Heart right ventricle (tissue), 16 donors: ENCODE results near the gene CSKMT. TPM values are rescaled to one million over a fixed set of nuclear protein-coding genes. Genes with fewer than 3 reads are reported as not detected.

Experiments
- ATAC-seq, 8 donors: fragments of 200-7000 bp; cut with Tn5 transposase; one replicate each; pipeline ENCODE4 v1.9.1; 2020; ENCODE audit warnings: mild to moderate bottlenecking in 8 of 8, moderate library complexity in 8 of 8, moderate number of reproducible peaks in 1 of 8
- DNase-seq, 2 donors: peaks; one replicate each; pipeline ENCODE4 v3.0.0-alpha.2; 2020
- H3K27ac ChIP-seq, 10 donors: fragments of 200-600 bp; sonication (generic) in 2 of 10; one replicate each; pipeline versions ENCODE4 v1.5.0 to v1.8.0; 2020 to 2022; ENCODE audit warnings: mild to moderate bottlenecking in 3 of 10
- H3K27me3 ChIP-seq, 7 donors: fragments of 200-600 bp; one replicate each; pipeline ENCODE4 v1.8.0; 2021 to 2022; ENCODE audit warnings: mild to moderate bottlenecking in 2 of 7
- H3K36me3 ChIP-seq, 9 donors: fragments of 200-600 bp; sonication (generic) in 1 of 9; one replicate each; pipeline versions ENCODE4 v1.5.0 to v1.8.0; 2020 to 2022; ENCODE audit warnings: mild to moderate bottlenecking in 2 of 9
- H3K4me1 ChIP-seq, 9 donors: fragments of 200-600 bp; sonication (generic) in 1 of 9; one replicate each; pipeline versions ENCODE4 v1.5.0 to v1.8.0; 2020 to 2022; ENCODE audit warnings: mild to moderate bottlenecking in 4 of 9
- H3K4me3 ChIP-seq, 10 donors: fragments of 200-600 bp; sonication (generic) in 2 of 10; one replicate each; pipeline versions ENCODE4 v1.5.0 to v1.8.0; 2020 to 2022; ENCODE audit warnings: mild to moderate bottlenecking in 7 of 10, moderate library complexity in 2 of 10
- H3K9me3 ChIP-seq, 11 donors: fragments of 200-600 bp in 10 of 11; sonication (generic) in 2 of 11; one replicate each; pipeline versions ENCODE4 v1.5.0 to v1.8.0; 2013 to 2022; ENCODE audit warnings: mild to moderate bottlenecking in 2 of 11, control low read depth in 1 of 11, moderate library complexity in 1 of 11
- WGBS, 2 donors: extraction: QIAGEN DNeasy Blood & Tissue Kit; methylation state at CpG; one replicate each; pipeline ENCODE4 v1.1.7; 2013; ENCODE audit warnings: inconsistent platforms in 1 of 2; 5-methylcytosine and 5-hydroxymethylcytosine counted together
- intact Hi-C, 10 donors: fragments of 100-400 bp; cut with DNase I; formaldehyde crosslinking; loops; one replicate each; pipeline versions ENCODE4 v1.11.1 to v1.14.2; 2022
- polyA plus RNA-seq, 2 donors: library from polyadenylated mRNA; stranded (reverse); fragments of 200-250 nt; gene quantifications; one replicate each; pipeline ENCODE4 v1.2.3, GENCODE V29; 2013
- total RNA-seq, 10 donors: library from RNA; stranded (reverse); fragmentation: NEBNext Ultra II Directional in 3 of 10; extraction: Animal tissue kit (Norgen Biotek cat#: 25700) in 3 of 10; gene quantifications; one replicate each; pipeline versions ENCODE4 v1.2.1 to v1.2.4, GENCODE V29; 2021 to 2023
- TF ChIP-seq, protein P1 (sequence below), 9 donors: fragments of 200-600 bp; sonication (generic) in 2 of 9; IDR thresholded peaks; one replicate each; pipeline versions ENCODE4 v1.5.0 to v1.8.0; 2021 to 2022; ENCODE audit warnings: antibody characterized with exemption in 9 of 9, mild to moderate bottlenecking in 5 of 9, moderate library complexity in 1 of 9
- donor health status: Arrhythmogenic right ventricular cardiomyopathy.
- donor health status: ischemic (EF 13 %, LVEDD 7.1; RV severe dilation, severe dysfunction).
- donor health status: healthy with polysubstance abuse.
- donor health status: DM: no; HTN: yes; CAD: no.
- donor health status: DM: no; HTN: no; CAD: no.
- donor health status: ischemic (EF 25% LVEDD 6.9; RV normal size, moderate dysfunction).
- donor health status: ischemic (EF 25% LVEDD 5.7; RV mildly dilated, moderate dysfunction).
- donor health status: healthy.
- donor health status: DM: yes; HTN: yes; CAD: no.
- donor health status: Ischemic cardiomyopathy.
- donor health status: ischemic (EF 35%, LVEDD 5.7; RV mildly dilated, moderate dysfunction).
- donor health status: nonischemic (EF 11% LVEDD 7.7; RV severe dilation, severe dysfunction).
- donor health status: DM: yes; HTN: yes; CAD: no.
- donor health status: PGD.
- donor health status: ischemic (EF 29% LVEDD 5.4; RV normal size, mild dysfunction).
- donor health status: nonischemic (EF 23%, LVEDD 6.1; RV moderate dilation, normal function).

The CSKMT gene
- total and polyA plus RNA-seq, 12 donors, result 2.4 to 15.7 (median 4.6) TPM

DNA sequence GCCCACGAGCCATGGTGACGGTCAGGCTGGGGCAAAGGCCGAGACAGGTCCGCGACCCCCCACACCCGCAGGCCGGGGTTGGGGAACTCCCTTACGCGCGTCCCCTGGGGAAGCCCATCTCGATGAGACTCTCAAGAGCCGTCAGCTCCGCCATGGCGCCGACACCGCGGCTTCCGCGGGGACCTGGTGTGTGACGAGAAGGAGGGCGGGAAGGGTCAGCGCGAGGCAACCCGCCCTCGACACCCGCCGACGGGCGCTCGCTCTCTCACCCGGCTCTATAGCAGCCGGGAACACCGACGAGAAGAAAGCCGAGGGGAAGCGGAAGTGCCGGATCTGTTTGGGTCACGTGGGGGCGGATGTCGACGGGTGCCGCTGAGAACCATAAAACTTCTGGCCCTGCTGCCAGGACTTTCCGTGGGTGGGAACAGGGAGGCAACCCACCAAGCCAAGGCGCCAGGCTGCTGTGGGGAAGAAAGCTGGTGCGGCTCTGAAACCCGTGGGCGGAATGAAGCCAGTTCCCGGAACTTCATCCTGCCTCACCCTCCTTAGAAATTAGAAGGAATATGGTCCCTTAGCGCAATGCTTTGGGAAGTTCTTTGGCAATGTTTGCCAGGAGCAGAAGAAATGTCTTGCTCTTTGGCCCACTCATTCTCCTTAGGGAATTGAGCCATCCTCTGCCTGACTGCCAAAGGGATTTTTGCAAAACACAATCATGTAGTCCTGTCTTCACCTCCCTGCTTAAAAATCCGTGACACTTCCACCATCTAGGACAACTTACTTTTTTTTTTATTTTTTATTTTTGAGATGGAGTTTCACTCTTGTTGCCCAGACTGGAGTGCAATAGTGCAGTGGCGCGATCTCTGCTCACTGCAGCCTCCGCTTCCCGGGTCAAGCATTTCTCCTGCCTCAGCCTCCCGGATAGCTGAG is 13.9 kb downstream of the CSKMT start, which contains the start of gene UBXN1:
Gene UBXN1, minus strand, starts transcription at position 304 of the 927 bp plus-strand sequence. Its CDS starts 150 bp downstream, at position 154.
- Histone ChIP-seq H3K27ac (peak within 1 kb of the TSS; percentile 55 to 97 (median 92)), H3K4me1 (peaks cover 8 to 45% (median 33%) of the 10 kb centered on the region in 9 donors), H3K36me3 (peaks cover 0 to 42% (median 17%) of the 10 kb centered on the region in 9 donors), H3K4me3 (peak within 1 kb of the TSS; percentile 68 to 100 (median 94)), H3K27me3 (no peaks in the 10 kb centered on the region), H3K9me3 (no peaks in the 10 kb centered on the region)
- TF ChIP-seq, protein P1, sequence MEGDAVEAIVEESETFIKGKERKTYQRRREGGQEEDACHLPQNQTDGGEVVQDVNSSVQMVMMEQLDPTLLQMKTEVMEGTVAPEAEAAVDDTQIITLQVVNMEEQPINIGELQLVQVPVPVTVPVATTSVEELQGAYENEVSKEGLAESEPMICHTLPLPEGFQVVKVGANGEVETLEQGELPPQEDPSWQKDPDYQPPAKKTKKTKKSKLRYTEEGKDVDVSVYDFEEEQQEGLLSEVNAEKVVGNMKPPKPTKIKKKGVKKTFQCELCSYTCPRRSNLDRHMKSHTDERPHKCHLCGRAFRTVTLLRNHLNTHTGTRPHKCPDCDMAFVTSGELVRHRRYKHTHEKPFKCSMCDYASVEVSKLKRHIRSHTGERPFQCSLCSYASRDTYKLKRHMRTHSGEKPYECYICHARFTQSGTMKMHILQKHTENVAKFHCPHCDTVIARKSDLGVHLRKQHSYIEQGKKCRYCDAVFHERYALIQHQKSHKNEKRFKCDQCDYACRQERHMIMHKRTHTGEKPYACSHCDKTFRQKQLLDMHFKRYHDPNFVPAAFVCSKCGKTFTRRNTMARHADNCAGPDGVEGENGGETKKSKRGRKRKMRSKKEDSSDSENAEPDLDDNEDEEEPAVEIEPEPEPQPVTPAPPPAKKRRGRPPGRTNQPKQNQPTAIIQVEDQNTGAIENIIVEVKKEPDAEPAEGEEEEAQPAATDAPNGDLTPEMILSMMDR (IDR thresholded peaks at IDR 0.05), result no peak
- DNase-seq (peak; percentile 88 to 94), ATAC-seq (peak; percentile 90 to 93 (median 93))
- intact Hi-C loops, result no loop called here
- WGBS, 2 donors, result 4 to 6% methylated on average over 55 of the region's 55 CpGs

DNA sequence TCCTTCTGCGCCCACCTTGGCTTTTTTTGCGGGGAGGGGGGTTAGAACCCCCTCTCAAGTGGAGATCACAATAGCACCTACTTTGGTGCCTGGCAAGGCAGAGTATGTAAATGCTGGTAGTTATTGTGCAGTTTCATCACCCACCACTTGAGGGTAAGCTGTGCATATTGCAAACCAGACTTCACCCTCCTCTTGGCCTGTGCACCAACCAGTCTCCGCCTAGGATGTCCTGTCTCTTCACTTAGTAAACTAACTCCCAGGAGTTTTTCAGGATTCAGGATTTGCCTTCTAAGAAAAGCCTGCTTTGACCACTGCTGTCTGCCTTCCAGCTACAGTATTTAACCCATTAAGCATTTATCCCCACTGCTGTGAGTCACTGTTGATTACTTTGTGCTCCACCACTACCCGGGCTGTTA is 15.7 kb downstream of the CSKMT start:
- Histone ChIP-seq H3K9me3 (no peaks in the 10 kb centered on the region), H3K27ac (peak overlapping the region in 8 of 10 donors; percentile 1 to 97 (median 36)), H3K27me3 (no peaks in the 10 kb centered on the region), H3K4me1 (peaks cover 8 to 43% (median 33%) of the 10 kb centered on the region in 9 donors), H3K36me3 (peaks cover 0 to 24% (median 17%) of the 10 kb centered on the region in 9 donors), H3K4me3 (no peak overlapping the region)
- intact Hi-C loops, result loop anchor here in 1 of 10 donors (2.0 kb wide), 1 partner anchor 14 kb away; no protein-coding TSS in a partner anchor
- TF ChIP-seq, protein P1 (IDR thresholded peaks at IDR 0.05), result peak; percentile 42 to 68 (median 56)
- 40% methylated on average over 4 of the region's 4 CpGs for WGBS, 2 donors
- peak in 1 of 2 donors; percentile 62 for DNase-seq
- ATAC-seq, result peak; percentile 35 to 77 (median 70)

DNA sequence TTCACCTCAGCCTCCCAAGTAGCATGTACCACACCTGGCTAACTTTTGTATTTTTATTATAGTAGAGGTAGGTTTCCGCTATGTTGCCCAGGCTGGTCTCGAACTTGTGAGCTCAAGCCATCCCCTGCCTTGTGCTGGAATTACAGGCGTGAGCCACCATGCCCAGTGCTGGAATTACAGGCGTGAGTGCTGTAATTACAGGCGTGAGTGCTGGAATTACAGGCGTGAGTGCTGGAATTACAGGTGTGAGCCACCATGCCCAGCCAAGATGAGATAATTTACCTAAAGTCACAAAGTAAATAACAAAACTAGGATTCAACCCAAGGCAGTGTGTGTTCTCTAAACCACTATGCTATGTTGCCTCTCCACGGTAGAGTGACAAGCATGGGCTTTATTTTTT is 17.4 kb downstream of the CSKMT start:
- Histone ChIP-seq H3K9me3 (no peaks in the 10 kb centered on the region), H3K27ac (no peak overlapping the region), H3K4me1 (peaks cover 8 to 31% (median 26%) of the 10 kb centered on the region in 9 donors), H3K27me3 (peaks cover 0 to 7% (median 0%) of the 10 kb centered on the region in 7 donors), H3K4me3 (no peak overlapping the region), H3K36me3 (peaks cover 0 to 7% (median 4%) of the 10 kb centered on the region in 9 donors)
- ATAC-seq (no peak), DNase-seq (no peak)
- intact Hi-C loops, result no loop called here
- 93 to 97% methylated on average over 7 of the region's 7 CpGs for WGBS, 2 donors
- TF ChIP-seq, protein P1 (IDR thresholded peaks at IDR 0.05), result no peak
